K562 (cell line): Measurements from ENCODE around the gene NOC4L. TPM values are rescaled to one million over a fixed set of nuclear protein-coding genes. Genes with fewer than 3 reads are reported as not detected.

Source experiments
- ATAC-seq: fragments of 200-7000 bp; cut with Tn5 transposase; 3 replicates; pipeline ENCODE4 v1.9.1; 2020; ENCODE audit warnings: moderate library complexity
- Bru-seq: library from RNA; stranded (reverse); fragments of 400-500 nt; gene quantifications from one replicate; lab custom pipeline; 2021; lab: Mats Ljungman, UMichigan
- BruChase-seq, 2 experiments: library from RNA; stranded (reverse); fragments of 400-500 nt; gene quantifications; one replicate each; lab custom pipeline; 2021; lab: Mats Ljungman, UMichigan
- BruUV-seq: library from RNA; stranded (reverse); fragments of 400-500 nt; replicated peaks from 2 replicates; lab custom pipeline; 2021; lab: Mats Ljungman, UMichigan
- CTCF ChIA-PET: fragments of 300-600 bp; formaldehyde crosslinking; extraction: SDS; loops from one replicate; lab custom pipeline; 2021; ENCODE audit warnings: low intra/inter-chr PET ratio; lab: Yijun Ruan, JAX
- POLR2A ChIA-PET: fragments of 300-600, 350-650 bp; sonication (Branson Sonifier 250); formaldehyde crosslinking; extraction: SDS; loops from one replicate; lab custom pipeline; 2021; ENCODE audit warnings: antibody characterized with exemption, inconsistent platforms; lab: Yijun Ruan, JAX
- DNase-seq, 4 experiments: peaks; one replicate each; pipeline versions ENCODE4 v3.0.0 to v3.0.0-alpha.2; 2011 to 2018; ENCODE audit warnings: low spot score in 3 of 4, mixed read lengths in 3 of 4; ENCODE audit errors: extremely low read depth in 1 of 4
- FAIRE-seq: peaks from 2 replicates; lab custom pipeline; 2011; peaks lifted over from hg19 to GRCh38; lab: Jason Lieb, UNC
- H2AFZ ChIP-seq: 2 replicates; pipeline ENCODE4 v1.6.0; 2011; ENCODE audit warnings: low read depth, low read length, control low read depth, inconsistent platforms
- H3K27ac ChIP-seq: fragments of 200-600 bp; 3 replicates; pipeline ENCODE4 v1.8.0; 2011; ENCODE audit warnings: low read depth, mild to moderate bottlenecking, control low read depth, inconsistent platforms, low read length, moderate library complexity, mixed read lengths; ENCODE audit errors: extremely low read depth
- H3K27me3 ChIP-seq, 2 experiments: fragments of 300-600 bp in 1 of 2; 2 replicates in 1 of 2; 3 replicates in 1 of 2; pipeline versions ENCODE4 v1.6.0 to v1.8.0; 2011; ENCODE audit warnings: inconsistent platforms in 2 of 2, low read length in 2 of 2, mild to moderate bottlenecking in 1 of 2, mixed read lengths in 1 of 2, moderate library complexity in 1 of 2; ENCODE audit not compliant: control insufficient read depth in 2 of 2, insufficient read depth in 2 of 2
- H3K36me3 ChIP-seq: fragments of 300-600 bp; 3 replicates; pipeline ENCODE4 v1.8.0; 2011; ENCODE audit warnings: mild to moderate bottlenecking, low read length, inconsistent platforms; ENCODE audit not compliant: control insufficient read depth, insufficient read depth
- H3K4me1 ChIP-seq, 2 experiments: fragments of 200-600 bp in 1 of 2; replicated peaks in 1 of 2; 2 replicates in 1 of 2; 3 replicates in 1 of 2; pipeline versions ENCODE4 v1.5.1 to v1.8.0; 2011; ENCODE audit warnings: inconsistent platforms in 2 of 2, low read length in 2 of 2, mild to moderate bottlenecking in 1 of 2, mixed read lengths in 1 of 2, moderate library complexity in 1 of 2; ENCODE audit not compliant: control insufficient read depth in 2 of 2, insufficient read depth in 2 of 2
- H3K4me2 ChIP-seq: 2 replicates; pipeline ENCODE4 v1.6.1; 2011; ENCODE audit warnings: low read length, control low read depth, inconsistent platforms, mixed read lengths; ENCODE audit not compliant: insufficient read depth
- H3K4me3 ChIP-seq: fragments of 200-600 bp; sonication (generic), shearing (Covaris generic); 2 replicates; pipeline ENCODE4 v1.5.1; 2016; ENCODE audit warnings: control low read depth, inconsistent platforms
- H3K79me2 ChIP-seq: fragments of 200-600 bp; 3 replicates; pipeline ENCODE4 v1.8.0; 2011; ENCODE audit warnings: low read length, inconsistent platforms; ENCODE audit not compliant: control insufficient read depth, insufficient read depth
- H3K9ac ChIP-seq, 2 experiments: 2 replicates each; pipeline versions ENCODE4 v1.6.0 to v1.6.1; 2011; ENCODE audit warnings: low read depth in 2 of 2, low read length in 2 of 2, control low read depth in 1 of 2, inconsistent platforms in 1 of 2, mild to moderate bottlenecking in 1 of 2, mixed read lengths in 1 of 2; ENCODE audit not compliant: insufficient read depth in 1 of 2
- H3K9me1 ChIP-seq: one replicate; pipeline ENCODE4 v1.6.0; 2011; ENCODE audit warnings: inconsistent platforms, mild to moderate bottlenecking, low read length, moderate library complexity; ENCODE audit not compliant: control insufficient read depth, insufficient read depth
- H3K9me3 ChIP-seq: replicated peaks from 2 replicates; pipeline ENCODE4 v1.5.1; 2011; ENCODE audit warnings: low read depth, low read length, inconsistent platforms; ENCODE audit not compliant: control insufficient read depth, insufficient read depth
- H4K20me1 ChIP-seq: replicated peaks from 2 replicates; pipeline ENCODE4 v1.6.1; 2011; ENCODE audit warnings: low read length, inconsistent platforms, mixed read lengths; ENCODE audit not compliant: control insufficient read depth, insufficient read depth
- CTCFL ChIP-seq: IDR thresholded peaks from 2 replicates; pipeline ENCODE4 v1.6.1; 2011; ENCODE audit warnings: borderline replicate concordance, low read depth, mild to moderate bottlenecking, moderate library complexity, low read length; ENCODE audit not compliant: insufficient read depth, poor library complexity, severe bottlenecking
- MCM7 ChIP-seq, 2 experiments: fragments of 450-650 bp; IDR thresholded peaks; 2 replicates each; pipeline ENCODE4 v1.6.1; 2016 to 2018
- SRSF1 ChIP-seq: fragments of 200-400 bp; formaldehyde crosslinking; IDR thresholded peaks from 2 replicates; pipeline ENCODE4 v1.6.1; 2017; ENCODE audit warnings: mild to moderate bottlenecking, low read depth, low read length, moderate library complexity
- WGBS: fragments of 100-300 bp; shearing (Covaris generic); methylation state at CpG from one replicate; pipeline ENCODE4 v1.1.6; 2016; ENCODE audit warnings: low coverage, mixed read lengths; ENCODE audit not compliant: insufficient coverage; ENCODE audit errors: missing lambda C conversion rate; 5-methylcytosine and 5-hydroxymethylcytosine counted together
- in situ Hi-C: fragments of 300-500 bp; cut with MboI; formaldehyde crosslinking; loops from 4 replicates; pipeline ENCODE4 v1.15.0; 2018; ENCODE audit warnings: inconsistent platforms, mixed read lengths
- intact Hi-C: fragments of 100-400 bp; cut with micrococcal nuclease; formaldehyde crosslinking; loops from 2 replicates; pipeline ENCODE4 v1.14.2; 2022
- long read RNA-seq, 3 experiments: library from polyadenylated mRNA in 2 of 3; library from RNA in 1 of 3; unstranded in 2 of 3; stranded (forward) in 1 of 3; transcript quantifications; one replicate each; pipeline ENCODE4 v2.0.0, GENCODE V29; 2019 to 2022
- polyA minus RNA-seq, 3 experiments: library from RNA; depleted of rRNA, polyadenylated mRNA; stranded (reverse); fragments of >200 nt; gene quantifications; 2 replicates each; pipeline ENCODE4 v1.2.3, GENCODE V29; 2011
- polyA plus RNA-seq, 8 experiments: library from polyadenylated mRNA; depleted of rRNA in 4 of 8; stranded (reverse) in 5 of 8; unstranded in 3 of 8; fragments of >200 nt; fragmentation: Nextera tagmentation in 2 of 8; fragmentation: Illumina TruSeq in 1 of 8; extraction: Ambion mirVana in 2 of 8; extraction: Trizol in 1 of 8; gene quantifications; 2 replicates each; pipeline versions ENCODE4 v1.2.1 to v1.2.3, GENCODE V29; 2011 to 2014; ENCODE audit warnings: inconsistent platforms in 1 of 8, missing spikeins in 1 of 8
- total RNA-seq, 7 experiments: library from RNA; depleted of rRNA in 6 of 7; stranded (reverse); fragments of >200 nt in 6 of 7; fragmentation: Illumina TruSeq in 2 of 7; extraction: Trizol in 2 of 7; gene quantifications; 2 replicates each; pipeline versions ENCODE4 v1.2.1 to v1.2.3, GENCODE V29; 2011 to 2021; ENCODE audit warnings: low replicate concordance in 1 of 7
- TF ChIP-seq, protein P1 (sequence below): fragments of 450-650 bp; IDR thresholded peaks from 2 replicates; pipeline ENCODE4 v1.6.1; 2017; ENCODE audit warnings: mild to moderate bottlenecking, moderate library complexity
- TF ChIP-seq, protein P2 (sequence below), 2 experiments: fragments of 450-650 bp in 1 of 2; IDR thresholded peaks; 2 replicates each; pipeline ENCODE4 v1.6.1; 2011 to 2017; ENCODE audit warnings: low read depth in 2 of 2, antibody characterized with exemption in 1 of 2, borderline replicate concordance in 1 of 2, low read length in 1 of 2, mild to moderate bottlenecking in 1 of 2, mixed read lengths in 1 of 2; ENCODE audit not compliant: control insufficient read depth in 1 of 2

Gene NOC4L
- 5.1 and 16.0 TPM in 2 replicates for total RNA-seq (2011; cell fraction: chromatin; rRNA removed; ENCODE audit: low replicate concordance)
- 19.2 and 20.4 TPM in 2 replicates for total RNA-seq (2011; cell fraction: nucleolus; rRNA removed)
- total RNA-seq (2011; cell fraction: nucleoplasm; rRNA removed), result 6.3 and 8.9 TPM in 2 replicates
- total RNA-seq (2014; rRNA removed) (40.4 and 57.2 TPM in 2 replicates), total RNA-seq (2014; rRNA removed; fragmentation: Illumina TruSeq; extraction: Trizol) (3.2 and 4.9 TPM in 2 replicates), total RNA-seq (2015; rRNA removed; fragmentation: Illumina TruSeq; extraction: Trizol) (20.1 and 24.6 TPM in 2 replicates), total RNA-seq (2021) (77.0 and 78.5 TPM in 2 replicates), polyA plus RNA-seq (2011; rRNA removed) (4.4 and 8.8 TPM in 2 replicates), polyA plus RNA-seq (2014; fragmentation: Illumina TruSeq; extraction: Trizol) (20.0 and 44.9 TPM in 2 replicates), polyA plus RNA-seq (2014; fragmentation: Nextera tagmentation; extraction: Ambion mirVana) (1 to 10 TPM; 1.3 to 2.9 TPM), polyA plus RNA-seq (2014; rRNA removed) (33.7 and 35.5 TPM in 2 replicates), polyA minus RNA-seq (2011; rRNA and poly(A)+ RNA removed) (1.5 and 3.8 TPM in 2 replicates), Bru-seq, nascent RNA (percentile 66 among the genes with signal in this experiment), BruChase-seq, experiment 1, labeled RNA remaining after a 2-hour chase (percentile 56 among the genes with signal in this experiment), BruChase-seq, experiment 2, labeled RNA remaining after a 6-hour chase (percentile 63 among the genes with signal in this experiment)
- polyA plus RNA-seq (2011; cell fraction: cytosol; rRNA removed), result 7.3 and 22.0 TPM in 2 replicates
- polyA plus RNA-seq (2011; cell fraction: nucleus; rRNA removed), result 16.8 and 33.7 TPM in 2 replicates
- 38.5 and 46.2 TPM in 2 replicates for polyA plus RNA-seq (2012)
- 21.0 and 22.6 TPM in 2 replicates for polyA minus RNA-seq (2011; cell fraction: cytosol; rRNA and poly(A)+ RNA removed)
- 7.9 and 9.6 TPM in 2 replicates for polyA minus RNA-seq (2011; cell fraction: nucleus; rRNA and poly(A)+ RNA removed)
- long read RNA-seq, experiment 1, transcript NOC4L-201 (15 exons, 1,632 nt), result major isoform, 168 of 288 reads
- long read RNA-seq, experiment 1, transcript NOC4L-203 (6 exons, 862 nt), result minor isoform, 20 of 288 reads
- long read RNA-seq, experiment 1, partial matches to known transcripts, result 69 of 288 reads
- long read RNA-seq, experiment 1, other reads (novel, unspliced or antisense), result 31 of 288 reads
- long read RNA-seq, experiment 2, transcript NOC4L-201 (15 exons, 1,632 nt), result major isoform, 82 of 130 reads
- long read RNA-seq, experiment 2, partial matches to known transcripts, result 18 of 130 reads
- long read RNA-seq, experiment 2, other reads (novel, unspliced or antisense), result 29 of 130 reads
- long read RNA-seq, experiment 3, transcript NOC4L-201 (15 exons, 1,632 nt), result major isoform, 137 of 164 reads
- long read RNA-seq, experiment 3, partial matches to known transcripts, result 8 of 164 reads
- long read RNA-seq, experiment 3, other reads (novel, unspliced or antisense), result 19 of 164 reads

GRCh38 chr12:132144115-132144809, at the start of gene NOC4L, which contains the start of gene DDX51:
Gene NOC4L, plus strand, starts transcription at chr12:132144457. Its CDS starts 32 bp downstream, at chr12:132144489.
Gene DDX51, minus strand, starts transcription at chr12:132144319. Its CDS starts 23 bp downstream, at chr12:132144296.
- Histone ChIP-seq H3K9me3 (no peaks in the 10 kb centered on the region), H3K27ac (peak within 1 kb of the TSS; percentile 78), H3K36me3 (peaks cover 69% of the 10 kb centered on the region; the same call in 2 of the 3 replicates), H3K79me2 (peaks cover 58% of the 10 kb centered on the region), H3K9me1 (peaks cover 4% of the 10 kb centered on the region), H2AFZ (peak within 1 kb of the TSS; percentile 81), H3K4me3 (peak within 1 kb of the TSS; percentile 99), H3K4me2 (peak within 1 kb of the TSS; percentile 91), H3K27me3 (no peaks in the 10 kb centered on the region), H3K4me1 (peaks cover 11 to 53% of the 10 kb centered on the region in 2 experiments; a peak in 4 of 5 replicates), H3K9ac (peak within 1 kb of the TSS; percentile 78 to 98), H4K20me1 (no peaks in the 10 kb centered on the region)
- under 1% methylated on average over 65 of the region's 100 CpGs for WGBS
- in situ Hi-C loops, result no loop called here
- peak; percentile 91 for ATAC-seq
- FAIRE-seq, result peak; percentile 91
- BruUV-seq, result no TSS peak
- intact Hi-C loops, result no loop called here
- POLR2A ChIA-PET, result interaction anchor here (1.3 kb wide), 1 partner anchor 114 kb away, joined by 4 read pairs; no protein-coding TSS in a partner anchor
- peak; percentile 91 to 97 (median 94) for DNase-seq
- CTCF ChIA-PET, result interaction anchor here (0.6 kb wide), 1 partner anchor 119 kb away, joined by 3 read pairs; no protein-coding TSS in a partner anchor
- no peak for TF ChIP-seq MCM7 (IDR thresholded peaks at IDR 0.05)
- TF ChIP-seq, protein P1, sequence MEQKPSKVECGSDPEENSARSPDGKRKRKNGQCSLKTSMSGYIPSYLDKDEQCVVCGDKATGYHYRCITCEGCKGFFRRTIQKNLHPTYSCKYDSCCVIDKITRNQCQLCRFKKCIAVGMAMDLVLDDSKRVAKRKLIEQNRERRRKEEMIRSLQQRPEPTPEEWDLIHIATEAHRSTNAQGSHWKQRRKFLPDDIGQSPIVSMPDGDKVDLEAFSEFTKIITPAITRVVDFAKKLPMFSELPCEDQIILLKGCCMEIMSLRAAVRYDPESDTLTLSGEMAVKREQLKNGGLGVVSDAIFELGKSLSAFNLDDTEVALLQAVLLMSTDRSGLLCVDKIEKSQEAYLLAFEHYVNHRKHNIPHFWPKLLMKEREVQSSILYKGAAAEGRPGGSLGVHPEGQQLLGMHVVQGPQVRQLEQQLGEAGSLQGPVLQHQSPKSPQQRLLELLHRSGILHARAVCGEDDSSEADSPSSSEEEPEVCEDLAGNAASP, result no peak
- TF ChIP-seq, protein P2, sequence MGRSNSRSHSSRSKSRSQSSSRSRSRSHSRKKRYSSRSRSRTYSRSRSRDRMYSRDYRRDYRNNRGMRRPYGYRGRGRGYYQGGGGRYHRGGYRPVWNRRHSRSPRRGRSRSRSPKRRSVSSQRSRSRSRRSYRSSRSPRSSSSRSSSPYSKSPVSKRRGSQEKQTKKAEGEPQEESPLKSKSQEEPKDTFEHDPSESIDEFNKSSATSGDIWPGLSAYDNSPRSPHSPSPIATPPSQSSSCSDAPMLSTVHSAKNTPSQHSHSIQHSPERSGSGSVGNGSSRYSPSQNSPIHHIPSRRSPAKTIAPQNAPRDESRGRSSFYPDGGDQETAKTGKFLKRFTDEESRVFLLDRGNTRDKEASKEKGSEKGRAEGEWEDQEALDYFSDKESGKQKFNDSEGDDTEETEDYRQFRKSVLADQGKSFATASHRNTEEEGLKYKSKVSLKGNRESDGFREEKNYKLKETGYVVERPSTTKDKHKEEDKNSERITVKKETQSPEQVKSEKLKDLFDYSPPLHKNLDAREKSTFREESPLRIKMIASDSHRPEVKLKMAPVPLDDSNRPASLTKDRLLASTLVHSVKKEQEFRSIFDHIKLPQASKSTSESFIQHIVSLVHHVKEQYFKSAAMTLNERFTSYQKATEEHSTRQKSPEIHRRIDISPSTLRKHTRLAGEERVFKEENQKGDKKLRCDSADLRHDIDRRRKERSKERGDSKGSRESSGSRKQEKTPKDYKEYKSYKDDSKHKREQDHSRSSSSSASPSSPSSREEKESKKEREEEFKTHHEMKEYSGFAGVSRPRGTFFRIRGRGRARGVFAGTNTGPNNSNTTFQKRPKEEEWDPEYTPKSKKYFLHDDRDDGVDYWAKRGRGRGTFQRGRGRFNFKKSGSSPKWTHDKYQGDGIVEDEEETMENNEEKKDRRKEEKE (IDR thresholded peaks at IDR 0.05; ENCODE audit: borderline replicate concordance in 1 of 2, control insufficient read depth in 1 of 2, low read depth in 2 of 2, low read length in 1 of 2), result 0 out of 4 replicates have a peak, but pooled peaks of 1 of the 2 experiments have one; percentile 18
- no peak for TF ChIP-seq SRSF1
- peak; percentile 6 for TF ChIP-seq CTCFL
